H54 (cell line): ENCODE measurements around the gene PRTFDC1.

Source experiments
- DNase-seq: peaks from one replicate; pipeline ENCODE4 v3.0.0; 2011; ENCODE audit warnings: low spot score, mixed read lengths; ENCODE audit not compliant: insufficient read length
- FAIRE-seq: peaks from 3 replicates; lab custom pipeline; 2011; peaks lifted over from hg19 to GRCh38; lab: Jason Lieb, UNC
- POLR2A ChIP-seq: IDR thresholded peaks from 2 replicates; pipeline ENCODE4 v1.6.1; 2011; ENCODE audit warnings: low read depth, mild to moderate bottlenecking, low read length

Gene PRTFDC1

GRCh38 chr10:24894728-24895127 lies 57.7 kb downstream of the PRTFDC1 start:
- DNase-seq (no peak), FAIRE-seq (no peak)
- no peak for TF ChIP-seq POLR2A

- TF ChIP-seq POLR2A, result no peak
- DNase-seq (peak; percentile 64), FAIRE-seq (peak; percentile 45)
Measured at GRCh38 chr10:24894309-24894708, 58.1 kb downstream of the PRTFDC1 start.

- TF ChIP-seq POLR2A, result no peak
- DNase-seq, result no peak
- no peak for FAIRE-seq
Measured at GRCh38 chr10:24893127-24893526, 59.3 kb downstream of the PRTFDC1 start.

- FAIRE-seq (peak; percentile 82), DNase-seq (no peak)
- TF ChIP-seq POLR2A, result no peak
Measured at GRCh38 chr10:24891823-24892222, 60.6 kb downstream of the PRTFDC1 start.

GRCh38 chr10:24889639-24890038 lies 62.8 kb downstream of the PRTFDC1 start:
- FAIRE-seq (no peak), DNase-seq (no peak)
- no peak for TF ChIP-seq POLR2A

- no peak for FAIRE-seq
- no peak for TF ChIP-seq POLR2A
- no peak for DNase-seq
Measured at GRCh38 chr10:24887855-24888231, 64.6 kb downstream of the PRTFDC1 start.

GRCh38 chr10:24886290-24886680 lies 66.1 kb downstream of the PRTFDC1 start:
- no peak for FAIRE-seq
- no peak for DNase-seq
- no peak for TF ChIP-seq POLR2A

GRCh38 chr10:24885551-24886289 lies 66.7 kb downstream of the PRTFDC1 start:
- FAIRE-seq (no peak), DNase-seq (no peak)
- TF ChIP-seq POLR2A, result no peak

GRCh38 chr10:24884793-24885192 lies 67.6 kb downstream of the PRTFDC1 start:
- FAIRE-seq (no peak), DNase-seq (no peak)
- TF ChIP-seq POLR2A, result no peak

GRCh38 chr10:24884316-24884715 lies 68.1 kb downstream of the PRTFDC1 start:
- FAIRE-seq, result no peak
- no peak for TF ChIP-seq POLR2A
- DNase-seq, result no peak

- no peak for TF ChIP-seq POLR2A
- FAIRE-seq (no peak), DNase-seq (no peak)
Measured at GRCh38 chr10:24883176-24883575, 69.2 kb downstream of the PRTFDC1 start.

GRCh38 chr10:24882047-24882698 lies 70.2 kb downstream of the PRTFDC1 start:
- no peak for FAIRE-seq
- no peak for DNase-seq
- no peak for TF ChIP-seq POLR2A

GRCh38 chr10:24879861-24880260 lies 72.5 kb downstream of the PRTFDC1 start:
- DNase-seq (no peak), FAIRE-seq (no peak)
- TF ChIP-seq POLR2A, result no peak

GRCh38 chr10:24874133-24874532 lies 78.3 kb downstream of the PRTFDC1 start:
- DNase-seq (no peak), FAIRE-seq (no peak)
- TF ChIP-seq POLR2A, result no peak

GRCh38 chr10:24873281-24873683 lies 79.1 kb downstream of the PRTFDC1 start:
- DNase-seq, result no peak
- TF ChIP-seq POLR2A, result no peak
- no peak for FAIRE-seq

- no peak for DNase-seq
- TF ChIP-seq POLR2A, result no peak
- no peak for FAIRE-seq
Measured at GRCh38 chr10:24872790-24873182, 79.6 kb downstream of the PRTFDC1 start.
